Measurements from ENCODE around the gene KLHL3.

DNA sequence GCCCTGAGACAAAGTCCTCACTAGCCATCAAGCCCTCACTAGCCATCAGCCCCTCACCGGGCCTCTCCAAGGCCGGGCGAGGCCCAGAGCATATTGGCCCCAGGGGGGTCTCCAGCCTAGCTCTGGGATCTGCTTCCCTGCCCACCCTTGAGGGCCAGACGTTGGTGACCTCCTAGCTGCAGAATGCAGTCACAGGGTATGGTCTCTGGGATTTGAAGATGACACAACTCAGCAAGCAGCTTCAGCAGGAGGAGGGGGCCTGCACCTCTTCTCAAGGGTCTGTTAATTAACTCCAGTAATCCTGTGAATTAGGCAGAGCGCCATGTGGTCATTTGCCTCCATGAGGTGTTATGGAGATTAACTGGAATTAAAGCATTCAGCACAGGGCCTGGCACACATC, 119.8 kb downstream of the KLHL3 start:
- TF ChIP-seq, protein P1, sequence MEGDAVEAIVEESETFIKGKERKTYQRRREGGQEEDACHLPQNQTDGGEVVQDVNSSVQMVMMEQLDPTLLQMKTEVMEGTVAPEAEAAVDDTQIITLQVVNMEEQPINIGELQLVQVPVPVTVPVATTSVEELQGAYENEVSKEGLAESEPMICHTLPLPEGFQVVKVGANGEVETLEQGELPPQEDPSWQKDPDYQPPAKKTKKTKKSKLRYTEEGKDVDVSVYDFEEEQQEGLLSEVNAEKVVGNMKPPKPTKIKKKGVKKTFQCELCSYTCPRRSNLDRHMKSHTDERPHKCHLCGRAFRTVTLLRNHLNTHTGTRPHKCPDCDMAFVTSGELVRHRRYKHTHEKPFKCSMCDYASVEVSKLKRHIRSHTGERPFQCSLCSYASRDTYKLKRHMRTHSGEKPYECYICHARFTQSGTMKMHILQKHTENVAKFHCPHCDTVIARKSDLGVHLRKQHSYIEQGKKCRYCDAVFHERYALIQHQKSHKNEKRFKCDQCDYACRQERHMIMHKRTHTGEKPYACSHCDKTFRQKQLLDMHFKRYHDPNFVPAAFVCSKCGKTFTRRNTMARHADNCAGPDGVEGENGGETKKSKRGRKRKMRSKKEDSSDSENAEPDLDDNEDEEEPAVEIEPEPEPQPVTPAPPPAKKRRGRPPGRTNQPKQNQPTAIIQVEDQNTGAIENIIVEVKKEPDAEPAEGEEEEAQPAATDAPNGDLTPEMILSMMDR (IDR thresholded peaks at IDR 0.05; ENCODE audit: insufficient read depth, low read depth, low read length), result no peak
- TF ChIP-seq EZH2 (IDR thresholded peaks at IDR 0.05; ENCODE audit: insufficient read depth, low read length), result no peak

Measured in astrocyte (in vitro differentiated cells and primary cell).